ENCODE measurements around the gene TFAP2E. TPM values are rescaled to one million over a fixed set of nuclear protein-coding genes. Genes with fewer than 3 reads are reported as not detected.

TFAP2E gene
- total RNA-seq, 2 donors from 2014 or later, result 0.62 to 0.66 TPM

DNA sequence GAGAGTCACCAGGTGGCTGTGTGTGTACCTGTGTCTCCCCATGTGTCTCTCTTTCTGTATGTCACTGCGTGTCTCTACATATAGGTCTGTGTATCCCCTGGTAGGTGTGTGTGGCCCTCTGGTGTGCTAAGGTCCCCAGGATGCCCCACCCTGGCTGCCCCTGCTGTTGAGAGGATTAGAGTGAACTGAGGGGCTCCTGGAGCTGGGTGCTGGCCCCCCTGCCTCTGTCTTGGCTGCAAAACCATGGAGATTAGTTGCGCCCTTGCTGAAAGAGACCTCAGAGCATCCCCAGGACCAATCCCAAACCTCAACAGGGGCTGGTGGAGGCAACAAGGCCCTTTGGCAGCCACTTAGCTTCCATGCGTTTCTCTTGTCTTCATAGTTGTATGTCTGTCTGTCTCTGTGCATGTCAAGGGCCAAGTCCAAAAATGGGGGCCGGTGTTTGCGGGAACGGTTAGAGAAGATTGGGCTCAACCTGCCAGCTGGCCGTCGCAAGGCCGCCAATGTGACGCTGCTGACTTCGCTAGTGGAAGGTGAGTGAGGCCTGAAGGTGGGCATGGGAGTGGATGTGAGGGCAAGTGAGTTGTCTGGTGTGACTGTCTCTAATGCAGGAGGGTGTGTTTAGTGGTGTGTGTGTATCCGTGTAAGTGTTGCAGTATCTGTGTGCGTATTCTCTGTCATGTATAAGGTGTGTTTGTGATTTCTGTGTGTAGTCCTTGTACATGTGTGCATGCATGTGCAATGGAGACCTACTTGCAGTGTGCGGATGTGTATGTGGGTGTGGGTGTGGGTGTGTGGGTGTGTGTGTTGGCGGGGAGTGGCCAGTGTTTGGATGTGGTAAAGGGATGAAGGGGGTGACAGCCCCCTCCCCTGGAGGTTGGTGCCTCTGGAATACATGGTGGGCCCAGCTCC, 16.7 kb downstream of the TFAP2E start:
- H3K4me1 ChIP-seq (ENCODE audit: control insufficient read depth, insufficient read depth, low read length), result no peaks in the 10 kb centered on the region
- H3K4me3 Mint-ChIP-seq, result no peak overlapping the region
- no peaks in the 10 kb centered on the region for H3K9me3 Mint-ChIP-seq
- H3K27ac ChIP-seq (ENCODE audit: low read depth, low read length), result no peak overlapping the region
- no peaks in the 10 kb centered on the region for H3K27me3 ChIP-seq (ENCODE audit: control insufficient read depth, insufficient read depth, low read length, poor library complexity, severe bottlenecking)
- peaks cover 4% of the 10 kb centered on the region for H3K4me1 Mint-ChIP-seq
- H3K27me3 Mint-ChIP-seq (ENCODE audit: insufficient read depth), result peaks cover 4% of the 10 kb centered on the region
- H3K4me3 ChIP-seq (ENCODE audit: low read length), result no peak overlapping the region
- 91 to 96% methylated on average over 11 to 15 of the region's 15 CpGs for WGBS, 2 experiments (ENCODE audit: insufficient coverage in 1 of 2, insufficient read length in 1 of 2)
- H3K36me3 Mint-ChIP-seq (ENCODE audit: low read depth), result no peaks in the 10 kb centered on the region
- H3K9me3 ChIP-seq (ENCODE audit: control insufficient read depth, low read length), result no peaks in the 10 kb centered on the region
- TF ChIP-seq, protein P1, sequence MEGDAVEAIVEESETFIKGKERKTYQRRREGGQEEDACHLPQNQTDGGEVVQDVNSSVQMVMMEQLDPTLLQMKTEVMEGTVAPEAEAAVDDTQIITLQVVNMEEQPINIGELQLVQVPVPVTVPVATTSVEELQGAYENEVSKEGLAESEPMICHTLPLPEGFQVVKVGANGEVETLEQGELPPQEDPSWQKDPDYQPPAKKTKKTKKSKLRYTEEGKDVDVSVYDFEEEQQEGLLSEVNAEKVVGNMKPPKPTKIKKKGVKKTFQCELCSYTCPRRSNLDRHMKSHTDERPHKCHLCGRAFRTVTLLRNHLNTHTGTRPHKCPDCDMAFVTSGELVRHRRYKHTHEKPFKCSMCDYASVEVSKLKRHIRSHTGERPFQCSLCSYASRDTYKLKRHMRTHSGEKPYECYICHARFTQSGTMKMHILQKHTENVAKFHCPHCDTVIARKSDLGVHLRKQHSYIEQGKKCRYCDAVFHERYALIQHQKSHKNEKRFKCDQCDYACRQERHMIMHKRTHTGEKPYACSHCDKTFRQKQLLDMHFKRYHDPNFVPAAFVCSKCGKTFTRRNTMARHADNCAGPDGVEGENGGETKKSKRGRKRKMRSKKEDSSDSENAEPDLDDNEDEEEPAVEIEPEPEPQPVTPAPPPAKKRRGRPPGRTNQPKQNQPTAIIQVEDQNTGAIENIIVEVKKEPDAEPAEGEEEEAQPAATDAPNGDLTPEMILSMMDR (conservative IDR thresholded peaks at IDR 0.05), result no peak
- H3K27ac Mint-ChIP-seq, result peak overlapping the region; percentile 3
- H3K36me3 ChIP-seq (ENCODE audit: control insufficient read depth, insufficient read depth, low read length), result no peaks in the 10 kb centered on the region
- no peak for DNase-seq
- H3K9ac ChIP-seq (ENCODE audit: extremely low read depth, low read length, poor library complexity, severe bottlenecking), result no peak overlapping the region

DNA sequence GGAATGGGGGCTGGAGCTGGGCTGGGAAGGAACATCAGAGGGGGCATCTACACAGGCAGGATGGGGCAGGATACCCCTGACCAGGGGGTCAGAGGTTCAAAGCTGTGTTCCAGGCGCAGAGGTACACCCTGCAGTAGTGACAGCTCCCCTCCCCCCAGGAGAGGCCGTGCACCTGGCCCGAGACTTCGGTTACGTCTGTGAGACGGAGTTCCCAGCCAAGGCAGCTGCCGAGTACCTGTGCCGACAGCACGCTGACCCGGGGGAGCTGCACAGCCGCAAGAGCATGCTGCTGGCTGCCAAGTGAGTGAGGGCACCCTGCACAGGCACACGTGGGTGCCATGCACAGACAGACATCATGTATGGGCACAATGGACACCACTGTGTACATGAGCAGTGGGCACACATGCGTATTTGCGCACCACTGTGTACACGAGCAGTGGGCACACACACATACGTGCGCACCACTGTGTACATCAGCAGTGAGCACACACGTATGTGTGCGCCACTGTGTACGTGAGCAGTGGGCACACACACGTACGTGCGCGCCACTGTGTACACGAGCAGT, 17.4 kb downstream of the TFAP2E start:
- H3K27me3 ChIP-seq (ENCODE audit: control insufficient read depth, insufficient read depth, low read length, poor library complexity, severe bottlenecking), result no peaks in the 10 kb centered on the region
- TF ChIP-seq, protein P1 (conservative IDR thresholded peaks at IDR 0.05), result no peak
- no peak for DNase-seq
- WGBS, 2 experiments (ENCODE audit: insufficient coverage in 1 of 2, insufficient read length in 1 of 2), result 96 to 99% methylated on average over 17 to 25 of the region's 25 CpGs
- H3K36me3 ChIP-seq (ENCODE audit: control insufficient read depth, insufficient read depth, low read length), result no peaks in the 10 kb centered on the region
- no peaks in the 10 kb centered on the region for H3K4me1 ChIP-seq (ENCODE audit: control insufficient read depth, insufficient read depth, low read length)
- Mint-ChIP-seq H3K4me1 (peaks cover 4% of the 10 kb centered on the region), H3K36me3 (ENCODE audit: low read depth) (no peaks in the 10 kb centered on the region), H3K9me3 (no peaks in the 10 kb centered on the region), H3K27ac (no peak overlapping the region), H3K4me3 (no peak overlapping the region), H3K27me3 (ENCODE audit: insufficient read depth) (peaks cover 4% of the 10 kb centered on the region)
- H3K9ac ChIP-seq (ENCODE audit: extremely low read depth, low read length, poor library complexity, severe bottlenecking), result no peak overlapping the region
- H3K27ac ChIP-seq (ENCODE audit: low read depth, low read length), result no peak overlapping the region
- no peaks in the 10 kb centered on the region for H3K9me3 ChIP-seq (ENCODE audit: control insufficient read depth, low read length)
- no peak overlapping the region for H3K4me3 ChIP-seq (ENCODE audit: low read length)

DNA sequence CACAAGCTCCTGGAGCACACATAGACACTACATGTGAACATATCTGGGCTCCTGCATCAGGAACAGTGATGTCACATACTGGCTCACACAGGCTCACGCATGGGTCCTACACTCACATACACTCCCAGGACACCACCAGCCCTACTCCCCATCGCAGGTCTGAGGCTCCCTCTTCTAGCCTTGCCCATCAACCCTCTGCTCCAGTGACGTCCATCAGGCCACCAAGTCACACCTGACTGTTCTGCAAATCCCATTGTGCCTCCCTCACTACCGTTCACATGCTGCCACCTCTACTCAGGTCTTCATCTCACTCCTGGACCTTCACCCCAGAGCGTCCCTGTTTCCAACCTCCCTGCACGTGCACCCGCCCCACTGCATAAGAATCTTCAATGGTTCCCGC, 18.1 kb downstream of the TFAP2E start:
- Mint-ChIP-seq H3K4me3 (no peak overlapping the region), H3K4me1 (peaks cover 4% of the 10 kb centered on the region), H3K27me3 (ENCODE audit: insufficient read depth) (peaks cover 4% of the 10 kb centered on the region), H3K27ac (no peak overlapping the region), H3K36me3 (ENCODE audit: low read depth) (no peaks in the 10 kb centered on the region), H3K9me3 (no peaks in the 10 kb centered on the region)
- TF ChIP-seq, protein P1 (conservative IDR thresholded peaks at IDR 0.05), result no peak
- Histone ChIP-seq H3K27me3 (ENCODE audit: control insufficient read depth, insufficient read depth, low read length, poor library complexity, severe bottlenecking) (no peaks in the 10 kb centered on the region), H3K36me3 (ENCODE audit: control insufficient read depth, insufficient read depth, low read length) (no peaks in the 10 kb centered on the region), H3K4me1 (ENCODE audit: control insufficient read depth, insufficient read depth, low read length) (no peaks in the 10 kb centered on the region), H3K9ac (ENCODE audit: extremely low read depth, low read length, poor library complexity, severe bottlenecking) (no peak overlapping the region), H3K27ac (ENCODE audit: low read depth, low read length) (no peak overlapping the region), H3K9me3 (ENCODE audit: control insufficient read depth, low read length) (no peaks in the 10 kb centered on the region), H3K4me3 (ENCODE audit: low read length) (no peak overlapping the region)
- DNase-seq, result no peak
- 88 to 98% methylated on average over 5 to 8 of the region's 8 CpGs for WGBS, 2 experiments (ENCODE audit: insufficient coverage in 1 of 2, insufficient read length in 1 of 2)
